GM10248 (cell line): ENCODE measurements around the gene NCBP3.

ENCODE experiments used
- CTCF ChIA-PET: fragments of 300-600 bp; sonication (Branson Sonifier 250); formaldehyde crosslinking; extraction: SDS; loops from one replicate; lab custom pipeline; 2021; ENCODE audit warnings: antibody characterized with exemption; lab: Yijun Ruan, JAX
- POLR2A ChIA-PET: fragments of 350-650 bp; sonication (Branson Sonifier 250); formaldehyde crosslinking; extraction: SDS; loops from one replicate; lab custom pipeline; 2020; ENCODE audit warnings: antibody characterized with exemption; lab: Yijun Ruan, JAX
- DNase-seq: peaks from one replicate; pipeline ENCODE4 v3.0.0; 2012; ENCODE audit errors: extremely low spot score
- TF ChIP-seq, protein P1 (sequence below): IDR thresholded peaks from 2 replicates; pipeline ENCODE4 v1.5.1; 2012; ENCODE audit warnings: mild to moderate bottlenecking, low read depth; ENCODE audit errors: extremely low read depth, missing control alignments, control extremely low read depth

The NCBP3 gene

GRCh38 chr17:3777366-3778120, 68.5 kb downstream of the NCBP3 start:
- POLR2A ChIA-PET, result no interaction called here
- CTCF ChIA-PET, result no interaction called here
- no peak for DNase-seq
- TF ChIP-seq, protein P1, sequence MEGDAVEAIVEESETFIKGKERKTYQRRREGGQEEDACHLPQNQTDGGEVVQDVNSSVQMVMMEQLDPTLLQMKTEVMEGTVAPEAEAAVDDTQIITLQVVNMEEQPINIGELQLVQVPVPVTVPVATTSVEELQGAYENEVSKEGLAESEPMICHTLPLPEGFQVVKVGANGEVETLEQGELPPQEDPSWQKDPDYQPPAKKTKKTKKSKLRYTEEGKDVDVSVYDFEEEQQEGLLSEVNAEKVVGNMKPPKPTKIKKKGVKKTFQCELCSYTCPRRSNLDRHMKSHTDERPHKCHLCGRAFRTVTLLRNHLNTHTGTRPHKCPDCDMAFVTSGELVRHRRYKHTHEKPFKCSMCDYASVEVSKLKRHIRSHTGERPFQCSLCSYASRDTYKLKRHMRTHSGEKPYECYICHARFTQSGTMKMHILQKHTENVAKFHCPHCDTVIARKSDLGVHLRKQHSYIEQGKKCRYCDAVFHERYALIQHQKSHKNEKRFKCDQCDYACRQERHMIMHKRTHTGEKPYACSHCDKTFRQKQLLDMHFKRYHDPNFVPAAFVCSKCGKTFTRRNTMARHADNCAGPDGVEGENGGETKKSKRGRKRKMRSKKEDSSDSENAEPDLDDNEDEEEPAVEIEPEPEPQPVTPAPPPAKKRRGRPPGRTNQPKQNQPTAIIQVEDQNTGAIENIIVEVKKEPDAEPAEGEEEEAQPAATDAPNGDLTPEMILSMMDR, result no peak

DNA sequence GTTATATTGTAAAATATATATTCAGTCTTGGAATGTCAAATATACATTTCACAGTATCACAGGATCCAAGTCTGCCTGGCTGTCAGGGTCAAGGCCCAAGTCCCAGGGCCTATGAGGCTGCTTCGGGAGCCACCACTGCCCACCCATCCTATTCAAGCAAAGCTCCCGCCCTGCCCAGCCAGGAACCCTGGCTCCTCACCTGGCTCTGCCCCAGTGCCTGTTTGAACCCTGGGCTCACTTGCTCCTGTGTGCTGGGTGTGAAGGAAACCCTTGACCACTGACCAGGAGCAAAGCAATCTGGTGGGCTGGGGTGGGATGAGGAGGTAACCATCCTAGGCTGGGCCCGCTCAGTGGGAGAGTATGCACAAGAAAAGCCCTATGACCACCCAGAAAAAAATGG, 72.1 kb downstream of the NCBP3 start:
- CTCF ChIA-PET, result interaction anchor here (1.1 kb wide), 1 partner anchor 72 kb away, joined by 4 read pairs; the partner anchor contains the start of gene NCBP3
- POLR2A ChIA-PET, result no interaction called here
- TF ChIP-seq, protein P1, result no peak
- DNase-seq, result no peak

GRCh38 chr17:3773511-3773910, 72.5 kb downstream of the NCBP3 start:
- ChIA-PET POLR2A (no interaction called here), CTCF (interaction anchor here (1.1 to 1.4 kb wide), 2 partner anchors 54 to 73 kb away, joined by 3 to 4 read pairs; partner anchors contain the start of gene NCBP3)
- no peak for DNase-seq
- TF ChIP-seq, protein P1, result no peak

DNA sequence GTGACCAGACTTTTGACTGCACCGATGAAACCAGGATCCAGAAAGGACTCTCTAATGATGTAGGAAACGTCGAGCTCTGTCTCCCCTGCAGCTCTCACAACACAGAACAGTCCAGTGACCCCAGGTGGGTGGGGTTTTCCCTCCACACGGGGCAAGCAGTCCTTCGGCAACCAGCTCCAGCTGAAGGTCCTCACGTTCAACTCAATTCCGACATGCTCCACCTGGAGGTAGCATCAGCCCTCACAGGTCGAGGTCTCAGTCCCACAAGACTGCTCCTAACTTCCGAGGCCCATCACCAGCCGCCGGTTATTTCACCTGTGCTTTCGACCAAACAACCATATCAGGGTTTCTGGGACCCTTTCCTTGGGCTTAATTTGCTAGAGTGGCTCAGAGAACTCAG, 73.3 kb downstream of the NCBP3 start:
- DNase-seq, result peak; percentile 10
- CTCF ChIA-PET, result interaction anchor here (1.4 to 2.7 kb wide), 2 partner anchors 35 to 55 kb away, joined by 3 to 13 read pairs; no protein-coding TSS in a partner anchor
- POLR2A ChIA-PET, result interaction anchor here (0.6 kb wide), 1 partner anchor 44 kb away, joined by 4 read pairs; no protein-coding TSS in a partner anchor

DNA sequence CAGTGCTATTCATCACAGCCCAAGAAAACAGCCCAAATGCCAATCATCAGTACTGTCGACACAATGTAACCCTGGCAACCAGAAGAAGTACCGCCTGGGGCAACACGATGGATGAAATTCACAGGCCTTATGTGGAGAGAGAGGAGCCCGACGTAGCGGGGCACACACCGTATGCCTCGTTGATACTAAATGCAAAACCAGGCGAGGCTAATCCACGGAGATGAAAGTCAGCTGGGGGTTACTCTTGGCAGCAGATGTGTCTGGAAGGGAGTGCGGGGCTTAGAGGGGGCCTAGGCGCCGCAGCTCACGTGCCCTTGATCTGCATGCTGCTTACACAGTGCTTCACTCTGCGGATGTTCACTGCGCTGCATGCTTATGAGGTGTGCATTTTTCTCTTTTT, 74.9 kb downstream of the NCBP3 start:
- CTCF ChIA-PET, result interaction anchor here (1.5 to 2.7 kb wide), 2 partner anchors 33 to 39 kb away, joined by 4 to 13 read pairs; no protein-coding TSS in a partner anchor
- TF ChIP-seq, protein P1, result no peak
- DNase-seq, result peak; percentile 5
- POLR2A ChIA-PET, result no interaction called here

More for the DNA sequence above, 73.3 kb downstream of the NCBP3 start:
- TF ChIP-seq, protein P1, result no peak

GRCh38 chr17:3770466-3770865, 75.6 kb downstream of the NCBP3 start:
- DNase-seq, result peak; percentile 52
- ChIA-PET POLR2A (interaction anchor here (0.7 kb wide), 1 partner anchor 30 kb away, joined by 3 read pairs; no protein-coding TSS in a partner anchor), CTCF (interaction anchor here (1.5 to 2.7 kb wide), 4 partner anchors 10 to 38 kb away, joined by 4 to 13 read pairs (median 7); no protein-coding TSS in a partner anchor)
- TF ChIP-seq, protein P1, result no peak
